PC-3 (cell line): ENCODE measurements around the gene RMI1.

Experiments used
- CTCF ChIP-seq: fragments of 300-600 bp; sonication (generic); conservative IDR thresholded peaks from 2 replicates; pipeline ENCODE4 v1.5.1; 2017; ENCODE audit warnings: antibody characterized with exemption, low read depth, mild to moderate bottlenecking, low read length
- EZH2 ChIP-seq: fragments of 300-600 bp; sonication (generic); IDR thresholded peaks from one replicate; pipeline ENCODE4 v1.6.1; 2017; ENCODE audit warnings: antibody characterized with exemption, mild to moderate bottlenecking, low read length; ENCODE audit not compliant: unreplicated experiment

GRCh38 chr9:83965350-83966208 lies 15.0 kb upstream of the RMI1 start:
- TF ChIP-seq CTCF (no peak), EZH2 (no peak)
